Kidney (tissue), 14 donors: ENCODE results near the gene RGS9. TPM values are rescaled to one million over a fixed set of nuclear protein-coding genes. Genes with fewer than 3 reads are reported as not detected.

ENCODE experiments used
- DNase-seq, 5 donors: peaks; one replicate each; pipeline ENCODE4 v3.0.0-alpha.2; 2013 to 2020
- FAIRE-seq: peaks from 2 replicates; lab custom pipeline; 2012; peaks lifted over from hg19 to GRCh38; lab: Jason Lieb, UNC
- H3K27ac ChIP-seq, 2 donors: one replicate each; pipeline ENCODE4 v1.7.0; 2013; ENCODE audit warnings: low read depth in 2 of 2, low read length in 2 of 2, inconsistent platforms in 1 of 2
- H3K27me3 ChIP-seq: one replicate; pipeline ENCODE4 v1.7.1; 2013; ENCODE audit warnings: low read length, inconsistent platforms; ENCODE audit not compliant: control insufficient read depth, insufficient read depth
- H3K36me3 ChIP-seq, 3 donors: one replicate each; pipeline versions ENCODE4 v1.7.0 to v1.7.1; 2013; ENCODE audit warnings: low read length in 3 of 3, control low read depth in 1 of 3, inconsistent platforms in 1 of 3; ENCODE audit not compliant: insufficient read depth in 3 of 3, control insufficient read depth in 2 of 3
- H3K4me1 ChIP-seq, 3 donors: one replicate each; pipeline versions ENCODE4 v1.7.0 to v1.7.1; 2013; ENCODE audit warnings: low read length in 3 of 3, inconsistent platforms in 1 of 3, low read depth in 1 of 3; ENCODE audit not compliant: control insufficient read depth in 2 of 3, insufficient read depth in 2 of 3
- H3K4me3 ChIP-seq, 3 donors: one replicate each; pipeline versions ENCODE4 v1.7.0 to v1.8.1; 2013; ENCODE audit warnings: low read length in 3 of 3, control low read depth in 1 of 3, inconsistent platforms in 1 of 3
- H3K9ac ChIP-seq, 3 donors: one replicate each; pipeline versions ENCODE4 v1.7.0 to v1.7.1; 2013; ENCODE audit warnings: low read length in 3 of 3, control low read depth in 1 of 3, inconsistent platforms in 1 of 3
- H3K9me3 ChIP-seq, 3 donors: one replicate each; pipeline versions ENCODE4 v1.7.0 to v1.7.1; 2013; ENCODE audit warnings: low read length in 3 of 3, control low read depth in 1 of 3, inconsistent platforms in 1 of 3; ENCODE audit not compliant: control insufficient read depth in 2 of 3, insufficient read depth in 1 of 3
- CTCF ChIP-seq: IDR thresholded peaks from 3 replicates; pipeline ENCODE4 v1.5.1; 2012; ENCODE audit warnings: mild to moderate bottlenecking, moderate library complexity, borderline replicate concordance; ENCODE audit not compliant: insufficient read depth; ENCODE audit errors: extremely low read depth
- intact Hi-C: fragments of 100-400 bp; cut with DNase I; formaldehyde crosslinking; loops from one replicate; pipeline ENCODE4 v1.11.1; 2022
- polyA plus RNA-seq: library from polyadenylated mRNA; stranded (reverse); fragments of 350-450 nt; fragmentation: Illumina TruSeq; extraction: RNeasy Lipid Tissue Mini Kit (QIAGEN cat#74804); gene quantifications from one replicate; pipeline ENCODE4 v1.2.3, GENCODE V29; 2014; ENCODE audit warnings: low read depth, low replicate concordance; ENCODE audit not compliant: insufficient read depth
- total RNA-seq: library from RNA; stranded (reverse); fragmentation: NEBNext Ultra II Directional; extraction: Animal tissue kit (Norgen Biotek cat#: 25700); gene quantifications from one replicate; pipeline ENCODE4 v1.2.1, GENCODE V29; 2021
- donor health status: control.
- donor health status: control.
- donor health status: control.
- donor health status: control.
- donor health status: control.
- donor health status: DM: yes; HTN: yes; CAD: no.
- donor health status: Normal renal cell carcinoma (clear cell type).

RGS9 gene
- total and polyA plus RNA-seq, 2 donors from 2014 or later: 4.2 to 7.2 TPM

DNA sequence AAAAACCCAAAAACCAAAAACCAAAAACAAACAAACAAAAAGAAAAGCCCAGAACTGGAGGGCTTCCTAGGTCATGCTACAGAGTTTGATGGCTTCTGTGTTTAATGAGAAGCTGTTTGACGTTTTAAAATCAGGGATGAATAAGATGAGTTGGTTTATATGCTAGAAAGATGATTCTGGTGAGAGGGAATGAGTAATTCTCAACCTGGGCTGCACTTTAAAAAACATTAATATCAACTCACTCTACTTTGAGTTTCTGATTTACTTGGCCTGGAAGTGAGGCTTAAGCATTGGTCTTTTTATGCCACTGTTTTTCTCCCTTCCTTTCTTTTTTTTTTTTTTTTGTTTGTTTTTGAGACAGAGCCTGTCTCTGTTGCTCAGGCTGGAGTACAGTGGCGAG, 5.1 kb downstream of the RGS9 start:
- peaks cover 0 to 10% (median 6%) of the 10 kb centered on the region in 3 donors for H3K4me1 ChIP-seq
- H3K27ac ChIP-seq: no peak overlapping the region
- H3K36me3 ChIP-seq: no peaks in the 10 kb centered on the region
- DNase-seq (no peak), FAIRE-seq (no peak)
- intact Hi-C loops: no loop called here
- H3K4me3 ChIP-seq: no peak overlapping the region
- H3K9ac ChIP-seq: no peak overlapping the region
- no peak for TF ChIP-seq CTCF
- no peaks in the 10 kb centered on the region for H3K9me3 ChIP-seq
- H3K27me3 ChIP-seq: no peaks in the 10 kb centered on the region

DNA sequence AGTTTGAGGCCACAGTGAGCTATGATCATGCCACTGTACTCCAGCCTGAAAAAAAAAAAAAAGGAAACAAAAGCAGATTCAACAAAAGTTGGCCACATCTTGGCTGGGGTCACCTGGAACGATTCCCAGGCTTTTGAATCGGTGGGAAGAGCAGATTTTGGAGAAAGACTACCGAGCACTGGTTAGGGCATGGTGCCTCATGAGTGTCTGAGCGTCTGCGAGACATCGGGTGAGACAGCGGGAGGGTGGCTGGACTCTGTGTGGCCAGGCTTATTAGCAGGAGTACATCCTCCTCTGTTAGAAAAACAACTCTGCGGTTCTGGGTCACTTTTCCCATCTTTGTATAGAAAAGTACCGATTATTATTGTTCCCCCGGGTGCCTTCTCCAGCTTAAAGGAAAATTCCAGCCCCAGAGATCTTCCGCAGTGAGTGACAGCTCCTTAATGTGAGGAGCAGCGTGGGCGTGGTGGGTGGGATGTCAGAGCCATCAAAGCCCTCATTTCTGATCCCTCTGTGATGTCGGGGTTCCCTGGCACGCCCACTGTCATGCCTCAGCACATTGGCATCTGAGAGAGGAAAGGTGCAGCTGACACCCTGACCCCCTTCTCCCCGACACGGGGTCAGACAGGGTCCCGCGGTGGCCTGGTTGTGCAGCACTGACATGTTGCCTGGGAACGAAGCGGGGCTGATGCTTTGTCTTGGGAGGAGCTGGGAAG, 6.9 kb downstream of the RGS9 start:
- TF ChIP-seq CTCF: no peak
- no peak for FAIRE-seq
- Histone ChIP-seq H3K4me1 (no peaks in the 10 kb centered on the region), H3K27ac (no peak overlapping the region), H3K4me3 (no peak overlapping the region), H3K9ac (no peak overlapping the region), H3K36me3 (no peaks in the 10 kb centered on the region), H3K9me3 (no peaks in the 10 kb centered on the region), H3K27me3 (no peaks in the 10 kb centered on the region)
- intact Hi-C loops: no loop called here
- peak in 3 of 5 donors; percentile 49 to 60 (median 52) for DNase-seq

DNA sequence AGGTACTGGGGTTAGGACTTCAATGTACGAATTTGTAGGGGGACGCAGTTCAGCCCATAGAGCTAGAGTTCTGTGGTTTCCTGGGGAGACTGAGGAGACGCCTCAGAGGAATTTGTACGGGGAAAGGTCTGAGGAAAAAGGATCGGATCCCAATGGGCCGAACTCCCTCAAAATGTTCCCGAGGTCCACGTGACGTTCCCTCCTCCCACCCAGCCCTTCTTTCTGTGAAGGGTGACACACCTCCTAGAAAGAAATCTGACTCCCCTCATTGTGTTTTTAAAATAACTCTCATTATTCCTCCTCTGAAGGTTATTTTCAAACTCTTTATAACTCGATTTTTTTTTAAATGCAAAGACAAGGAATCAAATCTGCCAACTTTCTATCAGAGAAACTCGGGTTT, 8.6 kb downstream of the RGS9 start:
- H3K36me3 ChIP-seq: no peaks in the 10 kb centered on the region
- TF ChIP-seq CTCF: no peak
- no peak for FAIRE-seq
- no peak overlapping the region for H3K27ac ChIP-seq
- H3K4me3 ChIP-seq: no peak overlapping the region
- no peaks in the 10 kb centered on the region for H3K4me1 ChIP-seq
- no peaks in the 10 kb centered on the region for H3K9me3 ChIP-seq
- no peak overlapping the region for H3K9ac ChIP-seq
- H3K27me3 ChIP-seq: no peaks in the 10 kb centered on the region
- DNase-seq: no peak
- intact Hi-C loops: no loop called here
